Lung (tissue), 12 donors: ENCODE data around the gene RXRB. TPM values are rescaled to one million over a fixed set of nuclear protein-coding genes. Genes with fewer than 3 reads are reported as not detected.

Source experiments
- ATAC-seq: fragments of 200-7000 bp; cut with Tn5 transposase; one replicate; pipeline ENCODE4 v1.9.1; 2020; ENCODE audit warnings: moderate number of reproducible peaks; ENCODE audit not compliant: insufficient read depth, low FRiP score
- DNase-seq, 3 donors: peaks; one replicate each; pipeline ENCODE4 v3.0.0-alpha.2; 2013 to 2017
- H3K27ac ChIP-seq, 2 donors: one replicate each; pipeline ENCODE4 v1.5.1; 2013; ENCODE audit warnings: mild to moderate bottlenecking in 2 of 2, moderate library complexity in 2 of 2, control low read depth in 1 of 2, inconsistent platforms in 1 of 2, low read depth in 1 of 2, low read length in 1 of 2
- H3K27me3 ChIP-seq, 3 donors: one replicate each; pipeline ENCODE4 v1.5.1; 2013; ENCODE audit warnings: low read length in 2 of 3; ENCODE audit not compliant: control insufficient read depth in 3 of 3, insufficient read depth in 3 of 3
- H3K36me3 ChIP-seq, 4 donors: one replicate each; pipeline ENCODE4 v1.5.1; 2013; ENCODE audit warnings: low read length in 4 of 4, mild to moderate bottlenecking in 1 of 4, moderate library complexity in 1 of 4; ENCODE audit not compliant: control insufficient read depth in 4 of 4, insufficient read depth in 4 of 4
- H3K4me1 ChIP-seq, 5 donors: one replicate each; pipeline ENCODE4 v1.5.1; 2013; ENCODE audit warnings: low read length in 5 of 5, mild to moderate bottlenecking in 2 of 5, moderate library complexity in 1 of 5; ENCODE audit not compliant: control insufficient read depth in 5 of 5, insufficient read depth in 5 of 5
- H3K4me3 ChIP-seq: one replicate; pipeline ENCODE4 v1.5.1; 2013; ENCODE audit warnings: mild to moderate bottlenecking, control low read depth, moderate library complexity
- H3K9ac ChIP-seq, 2 donors: one replicate each; pipeline ENCODE4 v1.5.1; 2013; ENCODE audit warnings: low read length in 2 of 2, control low read depth in 1 of 2; ENCODE audit not compliant: insufficient read depth in 1 of 2
- H3K9me3 ChIP-seq, 4 donors: one replicate each; pipeline ENCODE4 v1.5.1; 2013; ENCODE audit warnings: low read length in 3 of 4, mild to moderate bottlenecking in 1 of 4, moderate library complexity in 1 of 4; ENCODE audit not compliant: control insufficient read depth in 4 of 4, insufficient read depth in 3 of 4
- CTCF ChIP-seq: IDR thresholded peaks from 2 replicates; pipeline ENCODE4 v1.5.1; 2012; ENCODE audit warnings: mild to moderate bottlenecking; ENCODE audit errors: control extremely low read depth, extremely low read depth
- WGBS, 2 donors: extraction: QIAGEN DNeasy Blood & Tissue Kit; methylation state at CpG; one replicate each; pipeline ENCODE4 v1.1.7; 2013; 5-methylcytosine and 5-hydroxymethylcytosine counted together
- polyA plus RNA-seq, 2 donors: library from polyadenylated mRNA; stranded (reverse); fragments of 200-250 nt; gene quantifications; one replicate each; pipeline ENCODE4 v1.2.1, GENCODE V29; 2013
- total RNA-seq, 2 donors: library from RNA; depleted of rRNA in 1 of 2; stranded (reverse); fragments of >200 nt in 1 of 2; gene quantifications; one replicate each; pipeline ENCODE4 v1.2.1, GENCODE V29; 2014 to 2021
- donor health status: control.
- donor health status: control.
- donor health status: Bipolar disorder and iron deficiency.
- donor health status: healthy.
- donor health status: DM: yes; HTN: yes; CAD: no.

RXRB gene
- total and polyA plus RNA-seq, 4 donors: 27.4 to 38.7 (median 31.1) TPM

- H3K4me1 ChIP-seq: peaks cover 0 to 25% (median 9%) of the 10 kb centered on the region in 5 donors
- H3K27ac ChIP-seq: no peak overlapping the region
- DNase-seq: peak; percentile 42 to 69 (median 54)
- no peak overlapping the region for H3K4me3 ChIP-seq
- no peaks in the 10 kb centered on the region for H3K27me3 ChIP-seq
- H3K9me3 ChIP-seq: no peaks in the 10 kb centered on the region
- no peak for TF ChIP-seq CTCF
- WGBS, 2 donors: 82 to 84% methylated on average over 9 of the region's 9 CpGs
- peaks cover 0 to 10% (median 1%) of the 10 kb centered on the region in 4 donors for H3K36me3 ChIP-seq
- H3K9ac ChIP-seq: no peak overlapping the region
- ATAC-seq: no peak
Observed at GRCh38 chr6:33215271-33216116, 15.0 kb upstream of the RXRB start.

- TF ChIP-seq CTCF: no peak
- H3K9ac ChIP-seq: no peak overlapping the region
- no peaks in the 10 kb centered on the region for H3K27me3 ChIP-seq
- H3K4me1 ChIP-seq: peaks cover 3 to 31% (median 9%) of the 10 kb centered on the region in 5 donors
- ATAC-seq: no peak
- H3K27ac ChIP-seq: no peak overlapping the region
- no peak overlapping the region for H3K4me3 ChIP-seq
- no peaks in the 10 kb centered on the region for H3K9me3 ChIP-seq
- no peak for DNase-seq
- WGBS, 2 donors: 19 to 25% methylated on average over 7 to 9 of the region's 9 CpGs
- peaks cover 0 to 17% (median 6%) of the 10 kb centered on the region in 4 donors for H3K36me3 ChIP-seq
Observed at GRCh38 chr6:33213989-33214335, 13.5 kb upstream of the RXRB start.

- Histone ChIP-seq H3K27ac (no peak overlapping the region), H3K4me1 (peaks cover 3 to 34% (median 9%) of the 10 kb centered on the region in 5 donors), H3K27me3 (no peaks in the 10 kb centered on the region), H3K9ac (peak overlapping the region in 1 of 2 donors; percentile 50), H3K36me3 (peaks cover 0 to 17% (median 6%) of the 10 kb centered on the region in 4 donors), H3K4me3 (no peak overlapping the region), H3K9me3 (no peaks in the 10 kb centered on the region)
- no peak for TF ChIP-seq CTCF
- peak; percentile 35 for ATAC-seq
- DNase-seq: peak in 2 of 3 donors; percentile 48 to 50
- WGBS, 2 donors: 1% methylated on average over 38 to 43 of the region's 43 CpGs
Observed at GRCh38 chr6:33213166-33213988, 12.9 kb upstream of the RXRB start.
